GM12801 (cell line): Measurements from ENCODE around the gene BICDL2.

Experiments used
- CTCF ChIP-seq: IDR thresholded peaks from one replicate; pipeline ENCODE4 v1.5.1; 2011; ENCODE audit warnings: control low read depth; ENCODE audit not compliant: insufficient read length; ENCODE audit errors: extremely low read depth

The BICDL2 gene

DNA sequence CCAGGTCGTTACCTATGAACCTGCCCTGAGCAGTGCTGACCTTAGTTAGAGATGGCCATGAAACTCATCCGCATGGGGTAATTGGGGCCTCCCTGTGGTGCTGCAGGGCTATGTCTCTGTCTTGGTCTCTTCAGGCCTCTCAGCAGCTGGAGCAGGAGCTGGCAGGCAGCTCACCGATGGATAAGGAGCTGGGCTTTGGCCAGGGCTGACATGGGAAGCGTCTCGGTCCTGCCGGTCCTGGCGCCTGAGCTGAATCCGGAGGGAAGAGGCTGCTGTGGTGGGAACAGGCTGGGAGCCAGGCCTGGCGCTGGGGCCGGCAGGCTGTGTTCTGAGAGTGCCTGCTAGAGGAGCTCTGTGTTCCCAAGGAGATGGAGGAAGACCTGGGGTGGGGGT lies 38.8 kb upstream of the BICDL2 start:
- TF ChIP-seq CTCF, result no peak

GRCh38 chr16:3074860-3075522 lies 38.2 kb upstream of the BICDL2 start:
- TF ChIP-seq CTCF, result no peak

DNA sequence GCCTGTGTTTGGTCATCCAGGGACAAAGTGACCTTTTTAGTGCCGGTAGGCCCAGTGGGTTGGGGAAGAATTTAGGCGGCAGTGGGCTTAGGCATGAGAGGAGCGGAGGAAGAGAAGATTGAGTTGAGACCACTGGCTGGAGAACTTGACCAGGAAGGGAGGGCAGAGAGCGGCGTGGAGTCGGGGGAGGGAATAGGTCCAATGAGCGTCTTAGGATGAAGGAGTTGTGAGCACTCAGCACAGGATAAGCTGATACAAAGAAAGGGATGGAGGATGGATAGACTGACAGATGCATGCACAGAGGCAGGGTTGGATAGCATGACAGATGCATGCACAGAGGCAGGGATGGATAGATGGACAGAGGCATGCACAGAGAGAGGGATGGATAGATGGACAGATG lies 36.7 kb upstream of the BICDL2 start:
- TF ChIP-seq CTCF, result no peak

GRCh38 chr16:3071655-3072054 lies 34.9 kb upstream of the BICDL2 start:
- no peak for TF ChIP-seq CTCF

DNA sequence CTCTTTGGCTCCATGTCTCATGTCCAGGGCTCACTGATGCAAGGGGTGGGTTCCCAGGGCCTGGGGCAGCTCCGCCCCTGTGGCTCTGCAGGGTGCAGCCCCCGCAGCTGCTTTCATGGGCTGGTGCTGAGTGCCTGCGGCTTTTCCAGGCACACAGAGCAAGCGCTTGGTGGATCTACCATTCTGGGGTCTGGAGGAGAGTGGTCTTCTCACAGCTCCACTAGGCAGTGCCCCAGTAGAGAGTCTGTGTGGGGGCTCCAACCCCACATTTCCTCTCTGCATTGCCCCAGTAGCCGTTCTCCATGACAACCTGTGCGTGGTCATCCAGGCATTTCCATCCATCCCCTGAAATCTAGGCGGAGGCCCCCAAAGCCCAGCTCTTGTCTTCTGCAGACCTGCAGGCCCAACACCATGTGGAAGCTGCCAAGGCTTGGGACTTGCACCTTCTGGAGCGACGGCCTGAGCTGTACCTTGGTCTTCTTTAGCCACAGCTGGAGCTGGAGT lies 33.9 kb upstream of the BICDL2 start:
- no peak for TF ChIP-seq CTCF

GRCh38 chr16:3068487-3068886 lies 31.7 kb upstream of the BICDL2 start:
- TF ChIP-seq CTCF, result no peak

- TF ChIP-seq CTCF, result no peak
Observed at GRCh38 chr16:3066440-3066748, 29.6 kb upstream of the BICDL2 start.
